ENCODE measurements around the gene IL1R2. TPM values are rescaled to one million over a fixed set of nuclear protein-coding genes. Genes with fewer than 3 reads are reported as not detected.

The IL1R2 gene
- total and polyA plus RNA-seq, 2 of the 8 experiments (the other 6 are each of a cell fraction or from before 2014, with no cell fraction given): 0.06 TPM; not detected in 1

- no peak for TF ChIP-seq MAX (IDR thresholded peaks at IDR 0.05)
- no peak for TF ChIP-seq JUN (IDR thresholded peaks at IDR 0.05; ENCODE audit: low read depth, low read length)
- TF ChIP-seq CHD2 (IDR thresholded peaks at IDR 0.05; ENCODE audit: low read length): no peak
- no peak for TF ChIP-seq SIRT6 (IDR thresholded peaks at IDR 0.05; ENCODE audit: low read length)
- TF ChIP-seq GTF2F1 (IDR thresholded peaks at IDR 0.05; ENCODE audit: borderline replicate concordance, low read depth, low read length): no peak
- no peak for TF ChIP-seq KDM4A (IDR thresholded peaks at IDR 0.05; ENCODE audit: low read depth, low read length, severe bottlenecking)
Measured at GRCh38 chr2:101981504-101981903, 10.3 kb upstream of the IL1R2 start (continued).
